Fibroblast of lung (primary cell): ENCODE results near the gene ZNF691. TPM values are rescaled to one million over a fixed set of nuclear protein-coding genes. Genes with fewer than 3 reads are reported as not detected.

ENCODE experiments used
- DNase-seq, 2 donors: peaks; one replicate each; pipeline versions ENCODE4 v3.0.0 to v3.0.0-alpha.2; 2010; ENCODE audit warnings: low read depth in 2 of 2
- H2AFZ ChIP-seq: 2 replicates; pipeline ENCODE4 v1.5.1; 2012; ENCODE audit warnings: low read length, control low read depth, inconsistent platforms
- H3K27ac ChIP-seq: 2 replicates; pipeline ENCODE4 v1.5.1; 2011; ENCODE audit warnings: low read length, control low read depth; ENCODE audit not compliant: insufficient read depth
- H3K27me3 ChIP-seq: 2 replicates; pipeline ENCODE4 v1.5.1; 2011; ENCODE audit warnings: mild to moderate bottlenecking, low read length; ENCODE audit not compliant: control insufficient read depth, insufficient read depth
- H3K36me3 ChIP-seq: 2 replicates; pipeline ENCODE4 v1.5.1; 2011; ENCODE audit warnings: low read length; ENCODE audit not compliant: control insufficient read depth, insufficient read depth
- H3K4me1 ChIP-seq: 2 replicates; pipeline ENCODE4 v1.5.1; 2011; ENCODE audit warnings: low read length; ENCODE audit not compliant: control insufficient read depth, insufficient read depth; ENCODE audit errors: extremely low read depth
- H3K4me2 ChIP-seq: 2 replicates; pipeline ENCODE4 v1.5.1; 2011; ENCODE audit warnings: low read length, control low read depth; ENCODE audit not compliant: insufficient read depth; ENCODE audit errors: extremely low read depth
- H3K4me3 ChIP-seq, 4 experiments: fragments of 200-600 bp in 1 of 4; sonication (generic) in 1 of 4; replicated peaks in 1 of 4; 2 replicates each; pipeline ENCODE4 v1.5.1; 2011 to 2016; ENCODE audit warnings: low read length in 4 of 4, low read depth in 3 of 4, mild to moderate bottlenecking in 3 of 4, control low read depth in 2 of 4, inconsistent platforms in 1 of 4, mixed read lengths in 1 of 4; ENCODE audit not compliant: insufficient read depth in 1 of 4; ENCODE audit errors: control extremely low read depth in 1 of 4
- H3K79me2 ChIP-seq: 2 replicates; pipeline ENCODE4 v1.5.1; 2012; ENCODE audit warnings: mild to moderate bottlenecking, low read length, inconsistent platforms; ENCODE audit not compliant: control insufficient read depth, insufficient read depth
- H3K9ac ChIP-seq: 2 replicates; pipeline ENCODE4 v1.5.1; 2011; ENCODE audit warnings: mild to moderate bottlenecking, low read length, control low read depth; ENCODE audit not compliant: insufficient read depth
- H3K9me3 ChIP-seq: 2 replicates; pipeline ENCODE4 v1.5.1; 2012; ENCODE audit warnings: low read depth, low read length; ENCODE audit not compliant: control insufficient read depth, insufficient read depth
- H4K20me1 ChIP-seq: 2 replicates; pipeline ENCODE4 v1.5.1; 2011; ENCODE audit warnings: low read length; ENCODE audit not compliant: control insufficient read depth, insufficient read depth; ENCODE audit errors: extremely low read depth
- CTCF ChIP-seq, 2 donors: IDR thresholded peaks in 1 of 2; conservative IDR thresholded peaks in 1 of 2; 1 replicate in 1 of 2; 2 replicates in 1 of 2; pipeline ENCODE4 v1.5.1; 2011 to 2012; ENCODE audit warnings: low read length in 2 of 2, control low read depth in 1 of 2, inconsistent platforms in 1 of 2, low read depth in 1 of 2, mild to moderate bottlenecking in 1 of 2
- EZH2 ChIP-seq: IDR thresholded peaks from 2 replicates; pipeline ENCODE4 v1.5.1; 2012; ENCODE audit warnings: low read length, control low read depth, mild to moderate bottlenecking; ENCODE audit errors: missing control alignments
- polyA plus RNA-seq, 2 donors: library from polyadenylated mRNA; depleted of rRNA in 1 of 2; stranded (reverse) in 1 of 2; unstranded in 1 of 2; fragments of >200 nt; gene quantifications; 2 replicates each; pipeline ENCODE4 v1.2.1, GENCODE V29; 2011 to 2012; ENCODE audit warnings: missing spikeins in 1 of 2
- total RNA-seq: library from RNA; depleted of rRNA; stranded (reverse); fragments of >200 nt; gene quantifications from 2 replicates; pipeline ENCODE4 v1.2.1, GENCODE V29; 2014

The ZNF691 gene
- total and polyA plus RNA-seq, 2 donors (not counting 1 experiment from before 2014, with no cell fraction given) = 5.8 to 11.1 TPM

- Histone ChIP-seq H2AFZ (no peak overlapping the region), H3K4me1 (peaks cover 7% of the 10 kb centered on the region), H3K9ac (no peak overlapping the region), H3K4me2 (no peak overlapping the region), H3K79me2 (peaks cover 10% of the 10 kb centered on the region), H3K9me3 (no peaks in the 10 kb centered on the region), H3K36me3 (peaks cover 2% of the 10 kb centered on the region), H3K27ac (no peak overlapping the region), H3K4me3 (no peak overlapping the region), H4K20me1 (no peaks in the 10 kb centered on the region), H3K27me3 (no peaks in the 10 kb centered on the region)
- DNase-seq = peak in 1 of 2 donors; percentile 50
- no peak for TF ChIP-seq CTCF (conservative IDR thresholded peaks at IDR 0.05 in 1 of 2, IDR thresholded peaks at IDR 0.05 in 1 of 2; ENCODE audit: low read depth in 1 of 2, low read length in 2 of 2)
- TF ChIP-seq EZH2 = no peak
Observed at GRCh38 chr1:42844592-42845140, 1.7 kb upstream of the ZNF691 start.

GRCh38 chr1:42845193-42845592 is 1.2 kb upstream of the ZNF691 start:
- Histone ChIP-seq H3K9ac (no peak overlapping the region), H3K9me3 (no peaks in the 10 kb centered on the region), H3K4me3 (no peak overlapping the region), H2AFZ (no peak overlapping the region), H3K36me3 (peaks cover 2% of the 10 kb centered on the region), H3K27ac (no peak overlapping the region), H3K4me1 (peaks cover 7% of the 10 kb centered on the region), H4K20me1 (no peaks in the 10 kb centered on the region), H3K27me3 (no peaks in the 10 kb centered on the region), H3K79me2 (peaks cover 10% of the 10 kb centered on the region), H3K4me2 (no peak overlapping the region)
- TF ChIP-seq EZH2 (no peak), CTCF (conservative IDR thresholded peaks at IDR 0.05 in 1 of 2, IDR thresholded peaks at IDR 0.05 in 1 of 2; ENCODE audit: low read depth in 1 of 2, low read length in 2 of 2) (no peak)
- DNase-seq = no peak

DNA sequence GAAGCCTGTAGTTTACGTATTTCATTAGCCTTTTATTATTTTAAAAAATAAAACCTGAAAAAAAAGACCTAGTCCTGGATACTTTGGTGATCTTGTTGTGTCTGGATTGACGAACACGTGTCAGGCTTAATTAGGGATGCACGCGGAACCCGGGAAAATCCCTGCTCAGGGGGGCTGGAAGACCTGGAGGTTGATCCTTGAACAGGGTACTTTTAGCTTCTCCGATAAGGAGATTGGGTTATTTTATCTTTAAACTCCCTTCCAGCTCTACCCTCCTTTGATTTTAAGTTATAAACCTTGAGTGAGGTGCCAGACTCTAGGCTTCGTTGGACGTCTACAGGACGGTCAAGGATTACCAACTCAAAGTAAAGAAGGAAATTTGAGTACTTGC is 552 bp upstream of the ZNF691 start:
- Histone ChIP-seq H3K36me3 (peaks cover 2% of the 10 kb centered on the region), H3K9me3 (no peaks in the 10 kb centered on the region), H3K27ac (peak overlapping the region; percentile 39), H3K4me2 (peak overlapping the region; percentile 92), H3K27me3 (no peaks in the 10 kb centered on the region), H3K9ac (peak overlapping the region; percentile 24), H3K79me2 (peaks cover 10% of the 10 kb centered on the region), H3K4me3 (peak overlapping the region; percentile 52 to 92 (median 92)), H4K20me1 (no peaks in the 10 kb centered on the region), H2AFZ (peak overlapping the region; percentile 99), H3K4me1 (peaks cover 7% of the 10 kb centered on the region)
- TF ChIP-seq EZH2 (no peak), CTCF (conservative IDR thresholded peaks at IDR 0.05 in 1 of 2, IDR thresholded peaks at IDR 0.05 in 1 of 2; ENCODE audit: low read depth in 1 of 2, low read length in 2 of 2) (no peak)
- DNase-seq = no peak
